ENCODE results near the gene POLR2J.

GRCh38 chr7:102463841-102464576 lies 14.7 kb downstream of the POLR2J start:
- no peak for TF ChIP-seq POLR2A (IDR thresholded peaks at IDR 0.05; ENCODE audit: low read length)
- TF ChIP-seq GATA1 (IDR thresholded peaks at IDR 0.05; ENCODE audit: low read depth, low read length), result no peak

Data from erythroblast (primary cell).